ENCODE data around the gene SNX17.

SNX17 gene

DNA sequence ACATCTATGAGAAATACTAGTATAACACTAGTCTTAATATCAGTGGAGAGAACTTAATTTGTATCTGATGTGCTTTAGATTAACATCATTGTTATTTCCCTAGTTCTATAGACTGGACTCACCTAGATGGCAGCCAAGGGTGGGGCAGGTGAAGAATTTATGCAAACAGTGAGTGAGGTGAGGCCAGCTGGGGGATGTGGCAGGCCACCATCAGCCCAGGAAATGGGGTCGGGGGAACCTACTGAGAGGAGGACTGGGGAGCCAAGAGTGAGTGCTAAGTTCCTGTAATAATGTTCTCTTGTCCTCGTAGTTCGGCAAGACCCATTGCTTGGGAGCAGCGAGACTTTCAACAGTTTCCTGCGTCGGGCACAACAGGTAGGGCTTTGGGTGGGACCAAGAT, 2.5 kb downstream of the SNX17 start:
- H3K27ac ChIP-seq (ENCODE audit: low read length), result no peak overlapping the region
- no peaks in the 10 kb centered on the region for H3K27me3 ChIP-seq (ENCODE audit: insufficient read depth, low read length)
- H3K4me3 ChIP-seq (ENCODE audit: low read length), result no peak overlapping the region
- no peaks in the 10 kb centered on the region for H3K9me3 ChIP-seq (ENCODE audit: insufficient read depth, low read depth, low read length)
- no peaks in the 10 kb centered on the region for H3K4me1 ChIP-seq (ENCODE audit: insufficient read depth, low read length)
- peaks cover 65% of the 10 kb centered on the region for H3K36me3 ChIP-seq (ENCODE audit: insufficient read depth, low read depth, low read length)
- H3K9ac ChIP-seq (ENCODE audit: low read depth, low read length), result no peak overlapping the region

GRCh38 chr2:27373567-27373966, 3.2 kb downstream of the SNX17 start:
- no peak overlapping the region for H3K9ac ChIP-seq (ENCODE audit: low read depth, low read length)
- no peak overlapping the region for H3K27ac ChIP-seq (ENCODE audit: low read length)
- no peaks in the 10 kb centered on the region for H3K9me3 ChIP-seq (ENCODE audit: insufficient read depth, low read depth, low read length)
- no peaks in the 10 kb centered on the region for H3K4me1 ChIP-seq (ENCODE audit: insufficient read depth, low read length)
- H3K36me3 ChIP-seq (ENCODE audit: insufficient read depth, low read depth, low read length), result peaks cover 64% of the 10 kb centered on the region
- no peak overlapping the region for H3K4me3 ChIP-seq (ENCODE audit: low read length)
- H3K27me3 ChIP-seq (ENCODE audit: insufficient read depth, low read length), result no peaks in the 10 kb centered on the region

DNA sequence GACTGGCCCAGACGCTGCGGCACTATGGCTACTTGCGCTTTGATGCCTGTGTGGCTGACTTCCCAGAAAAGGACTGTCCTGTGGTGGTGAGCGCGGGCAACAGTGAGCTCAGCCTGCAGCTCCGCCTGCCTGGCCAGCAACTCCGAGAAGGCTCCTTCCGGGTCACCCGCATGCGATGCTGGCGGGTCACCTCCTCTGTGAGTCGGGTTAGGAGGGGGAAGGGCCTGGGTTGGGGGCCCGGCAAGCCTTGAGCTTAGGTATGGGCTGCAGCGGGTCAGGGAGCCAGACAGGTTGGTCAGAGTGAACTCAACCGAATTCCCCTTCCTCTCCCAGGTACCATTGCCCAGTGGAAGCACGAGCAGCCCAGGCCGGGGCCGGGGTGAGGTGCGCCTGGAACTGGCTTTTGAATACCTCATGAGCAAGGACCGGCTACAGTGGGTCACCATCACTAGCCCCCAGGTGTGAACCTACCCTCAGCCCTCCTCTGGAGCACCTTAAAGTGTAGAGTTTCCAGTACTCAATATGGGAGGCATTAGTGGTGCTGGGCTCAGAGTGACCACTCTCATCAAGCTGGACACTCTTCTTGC, 5.2 kb downstream of the SNX17 start:
- H3K9me3 ChIP-seq (ENCODE audit: insufficient read depth, low read depth, low read length), result no peaks in the 10 kb centered on the region
- no peak overlapping the region for H3K27ac ChIP-seq (ENCODE audit: low read length)
- peaks cover 7% of the 10 kb centered on the region; the same call in 1 of the 2 replicates for H3K4me1 ChIP-seq (ENCODE audit: insufficient read depth, low read length)
- peaks cover 70% of the 10 kb centered on the region for H3K36me3 ChIP-seq (ENCODE audit: insufficient read depth, low read depth, low read length)
- no peak overlapping the region for H3K9ac ChIP-seq (ENCODE audit: low read depth, low read length)
- no peaks in the 10 kb centered on the region for H3K27me3 ChIP-seq (ENCODE audit: insufficient read depth, low read length)
- no peak overlapping the region for H3K4me3 ChIP-seq (ENCODE audit: low read length)

- Histone ChIP-seq H3K4me1 (ENCODE audit: insufficient read depth, low read length) (peaks cover 7% of the 10 kb centered on the region; the same call in 1 of the 2 replicates), H3K27me3 (ENCODE audit: insufficient read depth, low read length) (no peaks in the 10 kb centered on the region), H3K4me3 (ENCODE audit: low read length) (no peak overlapping the region), H3K9ac (ENCODE audit: low read depth, low read length) (no peak overlapping the region), H3K27ac (ENCODE audit: low read length) (no peak overlapping the region), H3K9me3 (ENCODE audit: insufficient read depth, low read depth, low read length) (no peaks in the 10 kb centered on the region), H3K36me3 (ENCODE audit: insufficient read depth, low read depth, low read length) (peaks cover 75% of the 10 kb centered on the region)
These were observed 5.9 kb downstream of the SNX17 start for GRCh38 chr2:27376151-27376865.

DNA sequence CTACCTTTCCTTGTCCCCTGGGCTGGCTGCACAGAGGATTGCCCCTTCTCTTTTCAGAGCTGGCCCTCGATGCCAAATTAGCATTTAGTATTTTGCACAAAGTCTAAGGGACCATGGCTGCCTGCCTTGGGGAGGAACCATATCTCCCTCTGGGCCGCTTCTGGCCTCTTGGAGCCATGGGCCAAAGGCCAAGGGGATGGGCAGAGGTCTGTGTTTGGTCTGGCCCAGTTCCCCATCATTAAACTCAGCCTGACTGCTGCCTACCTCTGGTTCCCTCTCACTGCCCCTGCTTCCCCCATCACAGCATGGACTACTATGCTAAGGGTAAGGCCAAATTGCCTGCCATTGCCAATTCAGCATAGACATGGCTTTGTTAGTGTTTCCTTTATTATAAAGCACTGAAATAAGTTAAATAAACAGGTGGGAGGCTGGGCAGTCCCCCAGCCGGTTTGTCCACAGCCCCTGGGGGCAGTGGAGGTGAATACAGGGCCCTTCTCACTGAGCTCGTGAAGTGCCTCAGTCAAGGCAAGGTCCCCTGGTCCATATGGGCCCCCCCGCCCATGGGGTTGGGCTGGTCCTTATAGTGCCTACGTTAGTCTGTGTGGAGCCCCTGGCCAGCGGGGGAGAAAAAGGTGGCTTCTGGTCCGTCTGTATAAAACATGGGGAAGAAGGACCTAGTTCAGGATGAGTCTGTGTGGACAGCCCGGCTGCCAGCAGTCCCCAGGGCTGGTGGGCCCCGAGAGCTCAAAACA, 6.6 kb downstream of the SNX17 start:
- Histone ChIP-seq H3K27ac (ENCODE audit: low read length) (no peak overlapping the region), H3K9ac (ENCODE audit: low read depth, low read length) (no peak overlapping the region), H3K36me3 (ENCODE audit: insufficient read depth, low read depth, low read length) (peaks cover 82% of the 10 kb centered on the region), H3K4me1 (ENCODE audit: insufficient read depth, low read length) (peaks cover 10% of the 10 kb centered on the region), H3K4me3 (ENCODE audit: low read length) (no peak overlapping the region), H3K27me3 (ENCODE audit: insufficient read depth, low read length) (no peaks in the 10 kb centered on the region), H3K9me3 (ENCODE audit: insufficient read depth, low read depth, low read length) (no peaks in the 10 kb centered on the region)

GRCh38 chr2:27377618-27378095, 7.2 kb downstream of the SNX17 start:
- Histone ChIP-seq H3K4me3 (ENCODE audit: low read length) (no peak overlapping the region), H3K9me3 (ENCODE audit: insufficient read depth, low read depth, low read length) (no peaks in the 10 kb centered on the region), H3K9ac (ENCODE audit: low read depth, low read length) (no peak overlapping the region), H3K27ac (ENCODE audit: low read length) (no peak overlapping the region), H3K4me1 (ENCODE audit: insufficient read depth, low read length) (peaks cover 10% of the 10 kb centered on the region), H3K36me3 (ENCODE audit: insufficient read depth, low read depth, low read length) (peaks cover 85% of the 10 kb centered on the region), H3K27me3 (ENCODE audit: insufficient read depth, low read length) (no peaks in the 10 kb centered on the region)

DNA sequence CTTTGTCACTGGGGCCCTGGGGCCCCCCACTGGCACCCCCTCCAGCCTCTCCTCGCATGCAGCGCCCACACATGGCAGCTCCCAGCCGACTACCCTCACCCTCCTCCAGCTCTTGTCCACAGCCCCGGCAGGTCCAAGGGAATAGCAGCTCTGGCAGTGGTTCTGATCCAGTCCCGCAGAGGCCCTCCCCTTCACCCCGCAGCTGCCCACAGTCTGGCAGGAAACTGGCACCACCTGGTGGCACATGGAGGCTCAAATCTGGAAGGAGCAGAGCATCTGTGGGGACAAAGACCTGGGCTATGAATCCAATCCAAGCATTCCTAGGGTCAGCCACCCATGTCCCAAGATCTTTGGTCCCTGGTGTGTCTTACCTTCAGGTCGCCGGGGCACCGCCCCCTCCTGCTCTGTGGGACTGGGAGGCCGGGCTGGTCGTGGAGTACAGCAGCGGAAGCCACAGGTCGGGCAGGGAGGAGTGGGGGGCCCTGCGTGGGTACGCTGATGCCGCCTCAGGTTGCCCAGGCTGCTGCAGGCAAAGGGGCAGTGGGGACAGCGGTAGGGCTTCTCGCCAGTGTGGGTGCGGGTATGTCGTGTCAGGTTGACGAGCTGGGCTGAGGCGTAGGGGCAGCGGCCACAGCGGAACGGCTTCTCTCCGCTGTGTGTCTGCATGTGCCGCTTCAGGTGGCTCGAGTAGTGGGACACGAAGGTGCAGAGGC, 7.8 kb downstream of the SNX17 start:
- H3K9ac ChIP-seq (ENCODE audit: low read depth, low read length), result no peak overlapping the region
- H3K36me3 ChIP-seq (ENCODE audit: insufficient read depth, low read depth, low read length), result peaks cover 82% of the 10 kb centered on the region
- no peak overlapping the region for H3K4me3 ChIP-seq (ENCODE audit: low read length)
- no peak overlapping the region for H3K27ac ChIP-seq (ENCODE audit: low read length)
- H3K4me1 ChIP-seq (ENCODE audit: insufficient read depth, low read length), result peaks cover 10% of the 10 kb centered on the region
- no peaks in the 10 kb centered on the region for H3K27me3 ChIP-seq (ENCODE audit: insufficient read depth, low read length)
- H3K9me3 ChIP-seq (ENCODE audit: insufficient read depth, low read depth, low read length), result no peaks in the 10 kb centered on the region

- Histone ChIP-seq H3K9ac (ENCODE audit: low read depth, low read length) (peak overlapping the region; percentile 95; the same call in 1 of the 2 replicates), H3K27me3 (ENCODE audit: insufficient read depth, low read length) (no peaks in the 10 kb centered on the region), H3K36me3 (ENCODE audit: insufficient read depth, low read depth, low read length) (peaks cover 82% of the 10 kb centered on the region), H3K4me1 (ENCODE audit: insufficient read depth, low read length) (peaks cover 10% of the 10 kb centered on the region), H3K27ac (ENCODE audit: low read length) (no peak overlapping the region), H3K4me3 (ENCODE audit: low read length) (peak overlapping the region; percentile 95), H3K9me3 (ENCODE audit: insufficient read depth, low read depth, low read length) (no peaks in the 10 kb centered on the region)
These were observed 8.4 kb downstream of the SNX17 start for GRCh38 chr2:27378809-27379290.

DNA sequence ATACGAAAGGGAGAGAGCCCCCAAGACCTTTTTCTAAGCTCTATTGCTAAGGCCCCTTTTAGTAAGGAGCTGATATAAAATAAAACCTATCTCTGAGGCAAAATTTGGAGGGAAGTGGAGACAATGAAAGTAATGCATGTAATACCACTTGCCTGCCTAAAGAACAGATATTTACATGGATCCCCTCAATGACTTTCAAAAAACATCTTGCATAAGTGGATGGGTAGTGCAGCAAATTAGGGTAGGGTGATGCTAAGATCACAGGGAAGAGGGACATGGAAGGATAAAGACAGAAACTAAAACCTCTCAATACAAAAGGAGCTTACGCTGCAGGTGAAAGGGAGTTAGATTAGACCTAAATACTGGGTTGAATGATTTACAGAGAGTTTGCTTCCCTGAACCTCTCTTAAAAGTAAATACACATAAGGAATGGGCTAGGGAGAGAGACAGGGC, 9.0 kb downstream of the SNX17 start:
- Histone ChIP-seq H3K9me3 (ENCODE audit: insufficient read depth, low read depth, low read length) (no peaks in the 10 kb centered on the region), H3K4me3 (ENCODE audit: low read length) (peak overlapping the region; percentile 95), H3K27ac (ENCODE audit: low read length) (peak overlapping the region; percentile 45), H3K27me3 (ENCODE audit: insufficient read depth, low read length) (no peaks in the 10 kb centered on the region), H3K9ac (ENCODE audit: low read depth, low read length) (peak overlapping the region; percentile 95), H3K36me3 (ENCODE audit: insufficient read depth, low read depth, low read length) (peaks cover 83% of the 10 kb centered on the region), H3K4me1 (ENCODE audit: insufficient read depth, low read length) (peaks cover 10% of the 10 kb centered on the region)

GRCh38 chr2:27379836-27380625, 9.6 kb downstream of the SNX17 start:
- H3K4me1 ChIP-seq (ENCODE audit: insufficient read depth, low read length), result peaks cover 10% of the 10 kb centered on the region
- H3K9ac ChIP-seq (ENCODE audit: low read depth, low read length), result peak overlapping the region; percentile 95
- H3K4me3 ChIP-seq (ENCODE audit: low read length), result peak overlapping the region; percentile 95
- H3K27me3 ChIP-seq (ENCODE audit: insufficient read depth, low read length), result no peaks in the 10 kb centered on the region
- peak overlapping the region; percentile 45 for H3K27ac ChIP-seq (ENCODE audit: low read length)
- H3K9me3 ChIP-seq (ENCODE audit: insufficient read depth, low read depth, low read length), result no peaks in the 10 kb centered on the region
- peaks cover 83% of the 10 kb centered on the region for H3K36me3 ChIP-seq (ENCODE audit: insufficient read depth, low read depth, low read length)
